H7 (cell line): Measurements from ENCODE around the gene ZNRD2. TPM values are rescaled to one million over a fixed set of nuclear protein-coding genes. Genes with fewer than 3 reads are reported as not detected.

ENCODE experiments used
- DNase-seq: peaks from one replicate; pipeline ENCODE4 v3.0.0; 2012
- H3K27me3 ChIP-seq: 2 replicates; pipeline ENCODE4 v1.6.0; 2011; ENCODE audit warnings: mild to moderate bottlenecking, low read length; ENCODE audit not compliant: control insufficient read depth, insufficient read depth
- H3K36me3 ChIP-seq: replicated peaks from 2 replicates; pipeline ENCODE4 v1.5.1; 2011; ENCODE audit warnings: low read length; ENCODE audit not compliant: control insufficient read depth, insufficient read depth
- H3K4me3 ChIP-seq: 2 replicates; pipeline ENCODE4 v1.5.1; 2011; ENCODE audit warnings: low read depth, mild to moderate bottlenecking, control low read depth, low read length, moderate library complexity; ENCODE audit not compliant: insufficient read depth
- total RNA-seq: library from RNA; depleted of rRNA; stranded (reverse); fragments of >200 nt; shearing (Covaris generic); gene quantifications from 2 replicates; pipeline ENCODE4 v1.2.3, GENCODE V29; 2014

ZNRD2 gene
- total RNA-seq, 1 experiment from 2014 or later, result 88.1 TPM

DNA sequence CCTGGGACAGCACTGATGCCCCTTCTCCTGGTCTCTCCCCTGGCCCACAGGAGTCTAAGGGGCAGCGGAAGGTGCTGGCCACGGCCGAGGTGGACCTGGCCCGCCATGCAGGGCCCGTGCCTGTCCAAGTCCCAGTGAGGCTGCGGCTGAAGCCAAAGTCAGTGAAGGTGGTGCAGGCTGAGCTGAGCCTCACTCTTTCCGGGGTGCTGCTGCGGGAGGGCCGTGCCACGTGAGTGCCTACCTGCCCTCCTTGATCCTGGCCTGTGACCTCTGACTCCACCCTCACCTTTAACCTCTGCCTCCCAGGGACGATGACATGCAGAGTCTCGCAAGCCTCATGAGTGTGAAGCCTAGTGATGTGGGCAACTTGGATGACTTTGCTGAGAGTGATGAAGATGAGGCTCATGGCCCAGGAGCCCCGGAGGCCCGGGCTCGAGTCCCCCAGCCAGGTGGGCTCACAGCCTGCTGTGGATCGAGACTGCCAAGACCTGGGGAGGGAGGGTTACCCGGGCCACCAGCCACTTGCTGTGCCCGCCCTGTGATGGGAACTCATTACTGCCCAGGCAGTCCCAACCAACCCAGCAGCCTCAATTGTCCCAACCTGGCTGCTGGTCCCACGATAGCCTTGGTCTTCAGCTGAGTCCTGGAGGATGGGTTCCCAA lies 9.9 kb downstream of the ZNRD2 start:
- Histone ChIP-seq H3K4me3 (no peak overlapping the region), H3K36me3 (no peaks in the 10 kb centered on the region), H3K27me3 (peaks cover 53% of the 10 kb centered on the region)
- DNase-seq, result peak; percentile 49

DNA sequence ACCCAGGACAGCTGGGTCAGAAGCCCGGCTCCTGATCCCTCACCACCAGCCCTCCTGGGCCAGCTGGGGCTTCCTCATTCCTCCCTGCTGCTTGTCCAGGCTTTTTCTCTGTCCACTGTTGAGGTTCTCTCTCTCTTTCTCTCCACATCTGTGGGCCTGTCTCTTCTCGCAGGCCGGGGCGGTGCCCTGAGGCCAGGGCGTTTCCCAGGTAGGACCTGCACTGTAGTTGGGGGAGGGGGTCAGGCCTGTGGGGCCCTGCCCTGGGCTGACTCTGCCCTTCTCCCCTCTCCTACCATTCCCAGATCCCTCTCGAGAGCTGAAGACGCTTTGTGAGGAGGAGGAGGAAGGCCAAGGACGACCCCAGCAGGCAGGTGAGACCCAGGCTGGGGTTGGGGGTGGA lies 10.5 kb downstream of the ZNRD2 start:
- no peak overlapping the region for H3K4me3 ChIP-seq
- peaks cover 52% of the 10 kb centered on the region for H3K27me3 ChIP-seq
- peak; percentile 35 for DNase-seq
- H3K36me3 ChIP-seq, result no peaks in the 10 kb centered on the region

DNA sequence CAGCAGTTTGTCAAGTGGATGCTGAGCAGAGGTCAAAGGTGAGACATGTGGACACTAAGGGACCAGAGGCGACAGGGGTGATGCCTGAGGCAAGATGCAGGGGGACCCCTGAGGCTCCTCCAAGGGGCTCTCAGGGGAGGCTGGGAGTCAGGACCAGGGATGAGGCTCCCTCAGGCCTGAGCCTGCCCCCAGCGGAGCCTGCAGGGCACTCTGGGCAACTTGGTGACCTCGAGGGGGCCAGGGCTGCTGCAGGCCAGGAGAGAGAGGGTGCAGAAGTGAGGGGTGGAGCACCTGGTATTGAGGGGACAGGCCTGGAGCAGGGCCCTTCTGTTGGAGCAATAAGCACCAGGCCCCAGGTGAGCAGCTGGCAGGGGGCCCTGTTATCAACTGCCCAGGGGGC lies 11.7 kb downstream of the ZNRD2 start:
- H3K36me3 ChIP-seq, result no peaks in the 10 kb centered on the region
- no peak overlapping the region for H3K4me3 ChIP-seq
- DNase-seq, result no peak
- H3K27me3 ChIP-seq, result peaks cover 51% of the 10 kb centered on the region

DNA sequence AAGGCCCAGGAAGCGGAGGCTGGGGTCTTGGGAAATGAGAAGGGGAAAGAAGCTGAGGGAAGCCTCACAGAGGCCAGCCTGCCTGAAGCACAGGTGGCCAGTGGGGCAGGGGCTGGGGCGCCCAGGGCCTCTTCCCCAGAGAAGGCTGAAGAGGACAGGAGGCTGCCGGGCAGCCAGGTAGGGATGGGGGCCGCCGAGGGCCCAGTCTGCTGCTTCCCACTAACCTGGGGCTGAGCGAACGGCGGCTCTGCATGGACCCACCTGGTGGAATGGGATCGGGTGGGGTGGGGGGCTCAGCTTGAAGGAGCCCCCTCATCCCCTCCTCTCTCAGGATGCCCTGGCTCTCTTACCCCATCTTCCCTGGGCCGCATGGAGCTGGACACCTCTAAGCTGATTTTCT lies 13.3 kb downstream of the ZNRD2 start:
- DNase-seq, result peak; percentile 56
- H3K4me3 ChIP-seq, result no peak overlapping the region
- no peaks in the 10 kb centered on the region for H3K36me3 ChIP-seq
- H3K27me3 ChIP-seq, result peaks cover 41% of the 10 kb centered on the region

DNA sequence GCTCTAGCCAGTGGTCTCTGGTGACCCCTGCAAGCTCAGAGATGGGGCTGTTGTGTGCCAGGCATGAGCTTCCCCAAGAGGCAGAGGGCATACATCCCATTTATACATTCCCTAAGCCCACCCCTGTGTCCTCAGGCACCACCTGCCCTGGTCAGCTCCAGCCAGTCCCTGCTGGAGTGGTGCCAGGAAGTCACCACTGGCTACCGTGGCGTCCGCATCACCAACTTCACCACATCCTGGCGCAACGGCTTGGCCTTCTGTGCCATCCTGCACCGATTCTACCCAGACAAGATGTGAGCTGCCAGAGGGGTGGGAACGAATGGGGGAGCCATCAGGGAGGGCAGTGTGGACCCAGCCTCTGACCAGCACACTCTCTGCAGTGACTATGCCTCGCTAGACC lies 13.8 kb downstream of the ZNRD2 start:
- no peak for DNase-seq
- Histone ChIP-seq H3K36me3 (no peaks in the 10 kb centered on the region), H3K27me3 (peaks cover 41% of the 10 kb centered on the region), H3K4me3 (no peak overlapping the region)

GRCh38 chr11:65584723-65585171 lies 14.5 kb downstream of the ZNRD2 start:
- Histone ChIP-seq H3K36me3 (no peaks in the 10 kb centered on the region), H3K27me3 (peaks cover 40% of the 10 kb centered on the region), H3K4me3 (peak overlapping the region; percentile 2; the same call in 1 of the 2 replicates)
- peak; percentile 81 for DNase-seq

- Histone ChIP-seq H3K36me3 (no peaks in the 10 kb centered on the region), H3K27me3 (peaks cover 44% of the 10 kb centered on the region), H3K4me3 (no peak overlapping the region)
- peak; percentile 70 for DNase-seq
These were observed 15.3 kb downstream of the ZNRD2 start for GRCh38 chr11:65585396-65586246.

- Histone ChIP-seq H3K36me3 (no peaks in the 10 kb centered on the region), H3K4me3 (no peak overlapping the region), H3K27me3 (peaks cover 46% of the 10 kb centered on the region)
- DNase-seq, result no peak
These were observed 16.0 kb downstream of the ZNRD2 start for GRCh38 chr11:65586247-65586630.

DNA sequence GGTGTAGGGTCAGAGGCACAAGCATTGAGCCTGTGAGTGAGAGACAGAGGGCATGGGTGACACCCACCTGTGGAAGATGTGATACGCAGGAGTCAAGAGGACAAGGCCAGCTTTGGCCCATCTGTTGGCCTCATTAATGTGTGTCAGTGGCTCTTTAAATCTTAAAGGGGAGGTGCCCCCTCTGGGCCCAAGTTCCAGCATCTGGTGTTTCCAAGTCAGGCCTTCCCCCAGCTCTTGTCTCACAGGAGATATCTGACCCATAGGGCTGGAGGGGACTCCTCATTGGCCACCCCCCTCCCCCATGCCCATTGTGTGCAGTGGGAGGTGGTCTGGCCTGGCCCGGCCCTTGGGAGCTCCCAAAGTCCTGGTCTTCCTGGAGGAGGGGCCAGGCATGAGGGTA lies 16.4 kb downstream of the ZNRD2 start:
- H3K4me3 ChIP-seq, result no peak overlapping the region
- peak; percentile 91 for DNase-seq
- H3K36me3 ChIP-seq, result no peaks in the 10 kb centered on the region
- H3K27me3 ChIP-seq, result peaks cover 48% of the 10 kb centered on the region

- H3K27me3 ChIP-seq, result peaks cover 58% of the 10 kb centered on the region
- H3K4me3 ChIP-seq, result no peak overlapping the region
- no peaks in the 10 kb centered on the region for H3K36me3 ChIP-seq
- peak; percentile 96 for DNase-seq
These were observed 18.1 kb downstream of the ZNRD2 start for GRCh38 chr11:65588199-65589054.

GRCh38 chr11:65589444-65590239 lies 19.4 kb downstream of the ZNRD2 start:
- Histone ChIP-seq H3K4me3 (no peak overlapping the region), H3K27me3 (peaks cover 51% of the 10 kb centered on the region), H3K36me3 (no peaks in the 10 kb centered on the region)
- DNase-seq, result no peak

- no peak overlapping the region for H3K4me3 ChIP-seq
- no peak for DNase-seq
- no peaks in the 10 kb centered on the region for H3K36me3 ChIP-seq
- peaks cover 46% of the 10 kb centered on the region for H3K27me3 ChIP-seq
These were observed 20.0 kb downstream of the ZNRD2 start for GRCh38 chr11:65590240-65590738.

DNA sequence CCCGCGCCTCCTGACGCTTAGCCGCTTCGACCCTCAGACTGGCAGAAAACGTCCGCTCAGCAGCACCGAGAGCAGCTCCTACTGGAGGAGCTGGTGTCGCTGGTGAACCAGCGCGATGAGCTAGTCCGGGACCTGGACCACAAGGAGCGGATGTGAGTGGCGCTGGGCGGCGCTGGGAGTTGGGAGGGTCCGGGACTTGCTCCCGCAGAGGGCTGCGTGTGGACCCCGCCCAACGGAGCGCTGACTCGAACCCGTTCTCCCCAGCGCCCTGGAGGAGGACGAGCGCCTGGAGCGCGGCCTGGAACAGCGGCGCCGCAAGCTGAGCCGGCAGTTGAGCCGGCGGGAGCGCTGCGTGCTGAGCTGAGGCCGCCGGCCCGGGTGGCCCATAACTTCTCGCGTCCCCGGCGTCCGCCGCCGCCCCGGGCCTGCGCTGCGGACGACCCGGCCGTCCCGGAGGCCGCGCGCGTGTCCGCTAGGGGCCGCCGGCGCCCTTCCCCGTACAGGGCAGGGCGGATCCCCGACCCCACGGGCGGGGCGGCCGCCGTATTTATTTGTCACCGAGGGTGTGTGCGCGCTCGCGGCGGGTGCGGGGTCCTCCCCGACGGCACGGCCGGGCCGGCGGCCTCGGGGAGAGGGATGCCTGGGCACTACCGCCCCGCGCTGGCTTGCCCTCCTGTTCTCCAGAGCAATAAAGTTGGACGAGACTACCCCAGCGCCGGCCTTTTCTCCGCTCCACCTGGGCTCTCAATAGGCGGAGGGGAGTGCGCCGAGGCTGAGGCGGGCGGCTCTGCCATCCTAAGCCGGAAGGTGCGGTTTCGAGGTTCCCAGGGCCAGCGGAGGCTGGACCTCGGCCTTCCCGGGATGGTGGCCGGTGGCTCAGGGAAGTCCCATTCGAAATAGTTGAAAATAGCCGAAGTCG lies 21.9 kb downstream of the ZNRD2 start:
- Histone ChIP-seq H3K36me3 (no peaks in the 10 kb centered on the region), H3K27me3 (peaks cover 31% of the 10 kb centered on the region), H3K4me3 (peak overlapping the region; percentile 53)
- DNase-seq, result peak; percentile 95
